Calu3 (cell line): Measurements from ENCODE around the gene TMEM266. TPM values are rescaled to one million over a fixed set of nuclear protein-coding genes. Genes with fewer than 3 reads are reported as not detected.

ENCODE experiments used
- BruUV-seq: library from RNA; stranded (reverse); fragments of 400-500 nt; replicated peaks from 2 replicates; lab custom pipeline; 2021; lab: Mats Ljungman, UMichigan
- CTCF ChIA-PET: fragments of 300-600 bp; sonication (Branson Sonifier 250); formaldehyde crosslinking; loops from one replicate; lab custom pipeline; 2022; ENCODE audit warnings: antibody characterized with exemption; lab: Charles Lee
- DNase-seq: peaks from one replicate; pipeline ENCODE4 v3.0.0; 2022
- H3K27ac Mint-ChIP-seq: one replicate; pipeline ENCODE4 v1.8.0; 2022; ENCODE audit warnings: mixed read lengths; ENCODE audit not compliant: unreplicated experiment
- H3K27me3 Mint-ChIP-seq: one replicate; pipeline ENCODE4 v1.8.0; 2022; ENCODE audit warnings: mixed read lengths; ENCODE audit not compliant: unreplicated experiment
- H3K36me3 Mint-ChIP-seq: one replicate; pipeline ENCODE4 v1.8.0; 2022; ENCODE audit warnings: mild to moderate bottlenecking, moderate library complexity, mixed read lengths; ENCODE audit not compliant: insufficient read depth, unreplicated experiment
- H3K4me1 Mint-ChIP-seq: one replicate; pipeline ENCODE4 v1.8.0; 2022; ENCODE audit warnings: mild to moderate bottlenecking, low read depth, mixed read lengths; ENCODE audit not compliant: unreplicated experiment
- H3K4me3 Mint-ChIP-seq: one replicate; pipeline ENCODE4 v1.8.0; 2022; ENCODE audit warnings: mild to moderate bottlenecking, low read depth, moderate library complexity, mixed read lengths; ENCODE audit not compliant: unreplicated experiment
- H3K9me3 Mint-ChIP-seq: one replicate; pipeline ENCODE4 v1.8.0; 2022; ENCODE audit warnings: low read depth, mixed read lengths; ENCODE audit not compliant: unreplicated experiment
- CTCF ChIP-seq: fragments of 200-600 bp; IDR thresholded peaks from one replicate; pipeline ENCODE4 v1.8.0; 2022; ENCODE audit warnings: antibody characterized with exemption; ENCODE audit not compliant: unreplicated experiment
- intact Hi-C: fragments of 100-400 bp; cut with micrococcal nuclease; formaldehyde crosslinking; loops from one replicate; pipeline ENCODE4 v1.10.0; 2022; ENCODE audit not compliant: unreplicated experiment
- total RNA-seq: library from RNA; stranded (reverse); gene quantifications from 2 replicates; pipeline ENCODE4 v1.2.3, GENCODE V29; 2022

Gene TMEM266
- total RNA-seq, 1 experiment from 2014 or later: not detected

GRCh38 chr15:76138436-76138835 lies 78.7 kb downstream of the TMEM266 start:
- intact Hi-C loops: loop anchor here (2.0 to 5.0 kb wide), 2 partner anchors 210 to 411 kb away; no protein-coding TSS in a partner anchor

GRCh38 chr15:76139368-76140073 lies 79.7 kb downstream of the TMEM266 start:
- H3K27me3 Mint-ChIP-seq: peaks cover 79% of the 10 kb centered on the region
- no peak overlapping the region for H3K4me3 Mint-ChIP-seq
- H3K9me3 Mint-ChIP-seq: no peaks in the 10 kb centered on the region
- CTCF ChIA-PET: interaction anchor here (0.5 to 2.9 kb wide), 19 partner anchors 8 to 772 kb away, joined by 3 to 72 read pairs (median 4); partner anchors contain the start of gene TMEM266
- BruUV-seq: no TSS peak
- TF ChIP-seq CTCF: peak; percentile 96
- H3K4me1 Mint-ChIP-seq: no peaks in the 10 kb centered on the region
- no peaks in the 10 kb centered on the region for H3K36me3 Mint-ChIP-seq
- DNase-seq: peak; percentile 82
- no peak overlapping the region for H3K27ac Mint-ChIP-seq
- intact Hi-C loops: loop anchor here (1.0 to 5.0 kb wide), 4 partner anchors 82 to 412 kb away; no protein-coding TSS in a partner anchor

More at GRCh38 chr15:76138436-76138835, 78.7 kb downstream of the TMEM266 start:
- Mint-ChIP-seq H3K4me3 (no peak overlapping the region), H3K9me3 (no peaks in the 10 kb centered on the region), H3K4me1 (no peaks in the 10 kb centered on the region), H3K27me3 (peaks cover 69% of the 10 kb centered on the region), H3K36me3 (no peaks in the 10 kb centered on the region), H3K27ac (no peak overlapping the region)
- DNase-seq: no peak
- TF ChIP-seq CTCF: no peak
- CTCF ChIA-PET: interaction anchor here (2.3 to 2.9 kb wide), 4 partner anchors 12 to 329 kb away, joined by 12 to 72 read pairs (median 26); partner anchors contain the start of gene TMEM266
- BruUV-seq: no TSS peak

GRCh38 chr15:76140074-76140464 lies 80.3 kb downstream of the TMEM266 start:
- CTCF ChIA-PET: interaction anchor here (0.5 to 2.9 kb wide), 14 partner anchors 8 to 772 kb away, joined by 3 to 72 read pairs (median 4); partner anchors contain the start of gene TMEM266
- Mint-ChIP-seq H3K36me3 (no peaks in the 10 kb centered on the region), H3K27ac (no peak overlapping the region), H3K4me1 (no peaks in the 10 kb centered on the region), H3K9me3 (no peaks in the 10 kb centered on the region), H3K27me3 (peaks cover 79% of the 10 kb centered on the region), H3K4me3 (no peak overlapping the region)
- no TSS peak for BruUV-seq
- intact Hi-C loops: no loop called here
- TF ChIP-seq CTCF: no peak
- no peak for DNase-seq

- Mint-ChIP-seq H3K9me3 (no peaks in the 10 kb centered on the region), H3K36me3 (no peaks in the 10 kb centered on the region), H3K27me3 (peaks cover 58% of the 10 kb centered on the region), H3K4me3 (no peak overlapping the region), H3K4me1 (peaks cover 15% of the 10 kb centered on the region), H3K27ac (no peak overlapping the region)
- CTCF ChIA-PET: interaction anchor here (0.6 to 2.0 kb wide), 2 partner anchors 7 to 19 kb away, joined by 4 to 8 read pairs; no protein-coding TSS in a partner anchor
- no TSS peak for BruUV-seq
- intact Hi-C loops: loop anchor here (2.0 kb wide), 1 partner anchor 720 kb away; no protein-coding TSS in a partner anchor
- DNase-seq: no peak
- no peak for TF ChIP-seq CTCF
Measured at GRCh38 chr15:76146812-76147211, 87.0 kb downstream of the TMEM266 start.
